ENCODE data around the gene REPS1.
"Not testable (repeated sequence)": the region's sequence is repeated elsewhere in the genome, so short reads cannot be mapped to it uniquely, and the experiment has no call there.

The REPS1 gene

DNA sequence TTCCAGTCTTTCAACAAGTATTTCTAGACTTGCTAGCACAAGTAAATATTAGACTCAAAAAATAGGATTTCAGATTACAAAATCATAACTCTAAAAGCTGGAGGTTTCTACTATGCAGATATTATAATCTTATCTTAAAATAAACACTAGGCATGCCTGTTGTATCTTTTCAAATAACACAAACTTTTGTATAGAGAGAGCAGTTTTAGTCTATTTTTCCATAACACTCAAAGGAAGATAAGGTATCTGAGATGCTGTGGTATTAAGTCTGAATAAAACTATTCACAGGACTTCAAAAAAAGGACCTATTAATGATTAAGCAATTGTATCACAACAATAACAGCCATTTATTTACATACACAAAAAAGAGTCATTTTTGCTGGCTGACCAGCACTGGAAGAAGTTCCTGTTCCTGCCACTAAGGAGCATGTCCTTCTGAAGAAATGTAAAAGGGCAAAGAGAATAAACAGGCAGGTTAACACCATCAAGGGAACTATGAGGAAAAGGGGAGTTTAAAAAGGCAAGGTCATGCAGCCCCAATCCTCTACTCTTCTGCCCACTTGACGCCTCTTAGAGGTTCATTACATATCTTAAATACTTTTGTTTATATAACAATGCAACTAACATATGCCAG lies 39.4 kb downstream of the REPS1 start:
- H3K4me3 ChIP-seq (ENCODE audit: low read depth, low read length), result no peak overlapping the region
- TF ChIP-seq, protein P1, sequence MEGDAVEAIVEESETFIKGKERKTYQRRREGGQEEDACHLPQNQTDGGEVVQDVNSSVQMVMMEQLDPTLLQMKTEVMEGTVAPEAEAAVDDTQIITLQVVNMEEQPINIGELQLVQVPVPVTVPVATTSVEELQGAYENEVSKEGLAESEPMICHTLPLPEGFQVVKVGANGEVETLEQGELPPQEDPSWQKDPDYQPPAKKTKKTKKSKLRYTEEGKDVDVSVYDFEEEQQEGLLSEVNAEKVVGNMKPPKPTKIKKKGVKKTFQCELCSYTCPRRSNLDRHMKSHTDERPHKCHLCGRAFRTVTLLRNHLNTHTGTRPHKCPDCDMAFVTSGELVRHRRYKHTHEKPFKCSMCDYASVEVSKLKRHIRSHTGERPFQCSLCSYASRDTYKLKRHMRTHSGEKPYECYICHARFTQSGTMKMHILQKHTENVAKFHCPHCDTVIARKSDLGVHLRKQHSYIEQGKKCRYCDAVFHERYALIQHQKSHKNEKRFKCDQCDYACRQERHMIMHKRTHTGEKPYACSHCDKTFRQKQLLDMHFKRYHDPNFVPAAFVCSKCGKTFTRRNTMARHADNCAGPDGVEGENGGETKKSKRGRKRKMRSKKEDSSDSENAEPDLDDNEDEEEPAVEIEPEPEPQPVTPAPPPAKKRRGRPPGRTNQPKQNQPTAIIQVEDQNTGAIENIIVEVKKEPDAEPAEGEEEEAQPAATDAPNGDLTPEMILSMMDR (IDR thresholded peaks at IDR 0.05; ENCODE audit: low read depth, low read length), result no peak

DNA sequence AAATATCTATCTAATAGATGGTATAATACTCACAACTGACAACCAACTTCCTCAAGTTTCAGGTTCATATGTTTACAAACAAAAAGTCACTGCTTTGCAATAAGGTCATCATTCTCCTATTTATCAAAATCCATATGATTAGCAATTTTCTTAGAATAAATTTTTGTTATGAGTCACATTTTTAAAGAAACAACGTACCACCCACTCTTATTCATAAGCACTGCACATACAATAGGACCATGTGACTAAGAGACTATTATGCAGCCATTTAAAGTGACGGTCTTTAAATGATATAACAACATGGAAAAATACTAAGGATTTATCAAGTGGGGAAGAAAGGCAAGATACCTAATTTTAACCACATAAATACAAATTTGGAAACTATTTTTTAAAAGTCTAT lies 40.0 kb downstream of the REPS1 start:
- H3K4me3 ChIP-seq (ENCODE audit: low read depth, low read length), result no peak overlapping the region
- TF ChIP-seq, protein P1 (IDR thresholded peaks at IDR 0.05; ENCODE audit: low read depth, low read length), result no peak

DNA sequence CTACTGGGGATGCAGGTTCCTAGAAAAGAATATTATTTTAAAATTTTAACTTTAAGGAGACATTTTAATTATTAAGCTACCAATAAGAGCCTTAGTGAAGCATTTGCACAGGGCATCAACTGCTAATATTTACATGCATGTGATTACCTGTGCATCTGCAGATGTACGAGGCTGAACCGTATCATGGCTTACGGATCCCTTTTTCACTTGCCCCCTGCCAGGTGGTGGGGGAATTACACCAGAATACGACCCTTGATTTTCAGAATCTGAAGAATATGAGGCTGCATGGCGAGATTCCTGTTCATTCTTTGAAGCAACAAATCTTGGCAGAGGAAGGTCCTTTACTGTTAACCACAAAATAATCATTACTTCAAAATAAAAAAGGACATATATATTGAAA lies 42.7 kb downstream of the REPS1 start:
- TF ChIP-seq, protein P1 (IDR thresholded peaks at IDR 0.05; ENCODE audit: low read depth, low read length), result no peak
- H3K4me3 ChIP-seq (ENCODE audit: low read depth, low read length), result no peak overlapping the region

DNA sequence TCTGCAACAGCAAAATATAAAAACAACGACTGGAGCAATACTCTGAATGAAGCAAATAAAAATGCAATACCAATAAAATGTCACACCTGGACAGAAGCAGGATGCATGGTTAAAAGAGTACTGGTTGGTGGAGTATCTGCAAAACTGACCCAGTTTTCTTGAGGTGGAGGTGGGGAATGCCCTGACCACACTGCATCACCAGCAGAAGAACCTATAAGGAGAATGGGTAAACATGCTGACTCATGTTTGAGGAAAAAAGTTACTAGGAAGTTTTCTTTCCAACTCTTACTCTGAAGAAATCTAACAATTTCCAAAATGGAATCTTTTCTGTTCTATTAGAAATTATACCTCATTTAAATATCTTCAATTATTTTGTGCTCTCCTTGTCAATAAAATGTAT lies 43.6 kb downstream of the REPS1 start:
- TF ChIP-seq, protein P1 (IDR thresholded peaks at IDR 0.05; ENCODE audit: low read depth, low read length), result no peak
- H3K4me3 ChIP-seq (ENCODE audit: low read depth, low read length), result no peak overlapping the region

DNA sequence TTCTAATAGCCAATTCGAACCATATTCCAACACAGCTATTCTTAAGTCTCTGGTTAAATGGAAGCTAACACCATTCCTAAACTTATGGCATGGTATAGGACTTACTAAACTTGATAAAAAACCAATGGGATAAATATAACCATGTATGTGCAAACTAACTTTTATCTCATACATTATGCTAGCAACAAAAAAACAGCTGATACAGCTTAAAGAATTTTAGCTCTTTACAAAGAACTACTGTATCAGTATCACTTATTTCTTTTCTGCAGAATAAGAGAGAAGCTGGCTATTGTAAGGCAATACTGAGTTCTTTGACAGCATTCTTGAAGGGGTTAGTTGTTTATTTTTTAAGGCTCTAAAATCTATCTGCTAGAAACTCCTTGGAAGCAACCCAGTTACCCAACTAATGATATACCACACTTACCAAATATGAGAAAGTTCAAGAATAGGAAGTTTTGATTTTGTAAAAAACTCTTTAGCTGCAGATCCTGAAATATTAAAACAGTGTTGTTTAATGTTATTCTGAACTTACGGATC lies 44.9 kb downstream of the REPS1 start:
- no peak overlapping the region for H3K4me3 ChIP-seq (ENCODE audit: low read depth, low read length)
- TF ChIP-seq, protein P1 (IDR thresholded peaks at IDR 0.05; ENCODE audit: low read depth, low read length), result no peak

DNA sequence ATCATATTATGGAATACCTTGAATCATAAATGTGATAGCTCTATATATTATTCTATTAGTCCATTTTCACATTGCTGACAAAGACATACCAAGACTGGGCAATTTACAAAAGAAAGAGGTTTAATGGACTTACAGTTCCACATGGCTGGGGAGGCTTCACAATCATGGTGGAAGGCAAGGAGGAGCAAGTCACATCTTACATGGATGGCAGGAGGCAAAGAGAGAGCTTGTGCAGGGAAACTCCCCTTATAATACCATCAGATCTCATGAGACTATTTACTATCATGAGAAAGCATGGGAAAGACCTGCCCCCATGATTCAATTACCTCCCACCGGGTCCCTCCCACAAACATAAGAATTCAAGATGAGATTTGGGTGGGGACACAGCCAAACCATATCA lies 51.2 kb downstream of the REPS1 start:
- H3K4me3 ChIP-seq (ENCODE audit: low read depth, low read length), result not testable (repeated sequence)

DNA sequence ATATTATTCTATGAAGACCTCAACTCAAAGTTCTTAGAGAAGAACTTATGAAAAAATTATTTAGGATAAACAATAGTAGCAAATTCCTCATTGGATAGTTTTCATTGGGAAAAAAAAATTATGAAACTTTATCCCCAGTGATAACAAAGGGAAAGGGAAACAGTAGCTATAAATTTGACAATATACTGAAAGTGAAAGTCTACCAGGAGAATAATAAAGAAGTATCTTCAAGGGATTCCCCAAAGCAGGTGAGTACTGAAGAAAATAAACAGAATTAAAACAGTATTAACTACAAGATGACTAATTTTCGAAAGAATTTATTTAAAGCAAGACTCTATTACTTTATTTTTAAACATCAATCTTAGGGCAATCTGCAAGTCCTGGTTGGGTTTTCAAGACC lies 56.4 kb downstream of the REPS1 start:
- no peak overlapping the region for H3K4me3 ChIP-seq (ENCODE audit: low read depth, low read length)
- TF ChIP-seq, protein P1 (IDR thresholded peaks at IDR 0.05; ENCODE audit: low read depth, low read length), result no peak

DNA sequence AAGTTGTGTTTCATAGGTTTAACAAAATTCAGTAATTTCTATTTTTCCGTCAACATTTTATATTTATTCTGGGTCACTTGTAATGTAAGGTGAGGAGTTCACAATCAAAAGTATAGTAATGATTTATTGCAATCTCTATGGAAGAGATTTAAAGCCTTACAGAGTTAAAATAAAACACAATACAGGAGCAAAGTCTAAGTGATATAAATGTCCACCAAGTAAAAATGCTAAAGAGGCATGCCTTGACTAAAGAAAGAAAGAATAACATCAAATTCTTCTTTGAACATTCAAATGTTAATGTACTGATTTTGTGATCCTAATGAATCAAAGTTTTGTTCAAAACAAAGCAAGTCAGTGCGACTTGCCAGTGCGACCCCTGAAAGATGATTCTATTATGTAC lies 61.5 kb downstream of the REPS1 start:
- TF ChIP-seq, protein P1 (IDR thresholded peaks at IDR 0.05; ENCODE audit: low read depth, low read length), result no peak
- no peak overlapping the region for H3K4me3 ChIP-seq (ENCODE audit: low read depth, low read length)

All from WI38 (cell line).